Trophoblast cell (in vitro differentiated cells and primary cell): ENCODE measurements around the gene PRKAR1B.

Experiments
- DNase-seq, 2 donors: peaks; one replicate each; pipeline ENCODE4 v3.0.0-alpha.2; 2016
- H2AFZ ChIP-seq: 2 replicates; pipeline ENCODE4 v1.6.1; 2013; ENCODE audit warnings: low read length, moderate library complexity, mild to moderate bottlenecking; ENCODE audit not compliant: insufficient read depth, poor library complexity
- H2AK5ac ChIP-seq: 2 replicates; pipeline ENCODE4 v1.6.1; 2013; ENCODE audit warnings: mild to moderate bottlenecking, low read length
- H2BK120ac ChIP-seq: 2 replicates; pipeline ENCODE4 v1.6.1; 2013; ENCODE audit warnings: low read length, mild to moderate bottlenecking, moderate library complexity; ENCODE audit not compliant: insufficient read depth, poor library complexity
- H2BK12ac ChIP-seq: 2 replicates; pipeline ENCODE4 v1.6.1; 2013; ENCODE audit warnings: mild to moderate bottlenecking, low read length, moderate library complexity
- H2BK5ac ChIP-seq: 2 replicates; pipeline ENCODE4 v1.6.1; 2013; ENCODE audit warnings: low read length, low read depth, moderate library complexity, mild to moderate bottlenecking; ENCODE audit not compliant: poor library complexity
- H3K14ac ChIP-seq: 2 replicates; pipeline ENCODE4 v1.6.1; 2013; ENCODE audit warnings: mild to moderate bottlenecking, low read length
- H3K18ac ChIP-seq: 2 replicates; pipeline ENCODE4 v1.6.1; 2013; ENCODE audit warnings: mild to moderate bottlenecking, low read length
- H3K23ac ChIP-seq: 2 replicates; pipeline ENCODE4 v1.6.1; 2013; ENCODE audit warnings: low read length
- H3K27ac ChIP-seq: 2 replicates; pipeline ENCODE4 v1.5.1; 2013; ENCODE audit warnings: low read depth, mild to moderate bottlenecking, inconsistent platforms, low read length, moderate library complexity
- H3K27me3 ChIP-seq: 2 replicates; pipeline ENCODE4 v1.6.1; 2013; ENCODE audit warnings: inconsistent platforms, mild to moderate bottlenecking, low read length, moderate library complexity; ENCODE audit not compliant: insufficient read depth
- H3K36me3 ChIP-seq, 2 experiments: 1 replicate in 1 of 2; 2 replicates in 1 of 2; pipeline ENCODE4 v1.6.1; 2013; ENCODE audit warnings: low read length in 2 of 2, mild to moderate bottlenecking in 2 of 2, moderate library complexity in 1 of 2; ENCODE audit not compliant: insufficient read depth in 2 of 2, control insufficient read depth in 1 of 2
- H3K4ac ChIP-seq: 2 replicates; pipeline ENCODE4 v1.6.1; 2013; ENCODE audit warnings: low read depth, mild to moderate bottlenecking, low read length, moderate library complexity
- H3K4me1 ChIP-seq, 2 experiments: 1 replicate in 1 of 2; 2 replicates in 1 of 2; pipeline ENCODE4 v1.6.1; 2013; ENCODE audit warnings: low read length in 2 of 2, mild to moderate bottlenecking in 2 of 2, moderate library complexity in 1 of 2; ENCODE audit not compliant: insufficient read depth in 2 of 2, control insufficient read depth in 1 of 2
- H3K4me2 ChIP-seq: 2 replicates; pipeline ENCODE4 v1.6.1; 2013; ENCODE audit warnings: inconsistent platforms, mild to moderate bottlenecking, low read length, moderate library complexity
- H3K4me3 ChIP-seq: 2 replicates; pipeline ENCODE4 v1.5.1; 2013; ENCODE audit warnings: mild to moderate bottlenecking, low read depth, low read length, inconsistent platforms
- H3K79me1 ChIP-seq: one replicate; pipeline ENCODE4 v1.6.1; 2013; ENCODE audit warnings: low read length
- H3K79me2 ChIP-seq: 2 replicates; pipeline ENCODE4 v1.6.1; 2013; ENCODE audit warnings: low read length, mild to moderate bottlenecking; ENCODE audit not compliant: control insufficient read depth, insufficient read depth, poor library complexity
- H3K9ac ChIP-seq: 2 replicates; pipeline ENCODE4 v1.6.1; 2013; ENCODE audit warnings: mild to moderate bottlenecking, low read length
- H3K9me3 ChIP-seq: 2 replicates; pipeline ENCODE4 v1.6.1; 2013; ENCODE audit warnings: low read depth, mild to moderate bottlenecking, control low read depth, inconsistent platforms, low read length; ENCODE audit not compliant: insufficient read depth
- H4K12ac ChIP-seq: 2 replicates; pipeline ENCODE4 v1.6.1; 2013; ENCODE audit warnings: low read depth, mild to moderate bottlenecking, low read length, moderate library complexity
- H4K8ac ChIP-seq: 2 replicates; pipeline ENCODE4 v1.6.1; 2013; ENCODE audit warnings: low read depth, mild to moderate bottlenecking, low read length, moderate library complexity
- H4K91ac ChIP-seq: one replicate; pipeline ENCODE4 v1.6.1; 2013; ENCODE audit warnings: low read depth, mild to moderate bottlenecking, low read length, moderate library complexity
- WGBS: extraction: QIAGEN DNeasy Blood & Tissue Kit; methylation state at CpG from one replicate; pipeline ENCODE4 v1.1.7; 2013; ENCODE audit warnings: missing lambda C conversion rate; ENCODE audit not compliant: insufficient read length, insufficient coverage; ENCODE audit errors: extremely low coverage; 5-methylcytosine and 5-hydroxymethylcytosine counted together

The PRKAR1B gene

DNA sequence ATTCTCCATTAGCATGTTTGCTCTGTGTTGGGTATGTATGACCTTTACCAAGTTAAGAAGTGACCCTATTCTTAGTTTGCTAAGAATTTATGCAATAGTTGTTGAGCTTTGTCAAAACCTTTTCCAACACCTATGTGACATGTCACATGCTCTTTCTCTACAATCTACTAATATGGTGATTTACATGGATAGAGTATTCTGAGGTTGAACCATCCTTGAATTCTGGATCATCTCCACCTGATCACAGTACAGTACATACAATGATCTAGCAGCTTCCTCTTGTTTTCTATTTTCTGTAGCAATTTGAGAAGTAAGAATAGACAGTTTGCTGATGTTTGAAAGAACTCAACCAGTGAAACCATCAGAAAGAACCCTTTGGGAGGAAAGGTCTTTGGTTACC, 106.2 kb downstream of the PRKAR1B start:
- no peaks in the 10 kb centered on the region for H3K36me3 ChIP-seq
- no peak overlapping the region for H4K91ac ChIP-seq
- H3K23ac ChIP-seq, result no peak overlapping the region
- no peak overlapping the region for H2AK5ac ChIP-seq
- no peaks in the 10 kb centered on the region for H3K27me3 ChIP-seq
- H2BK120ac ChIP-seq, result no peak overlapping the region
- H3K79me1 ChIP-seq, result no peaks in the 10 kb centered on the region
- no peak for DNase-seq
- H2BK12ac ChIP-seq, result no peak overlapping the region
- no peak overlapping the region for H3K4ac ChIP-seq
- no peak overlapping the region for H2BK5ac ChIP-seq
- no peak overlapping the region for H3K14ac ChIP-seq
- H3K9me3 ChIP-seq, result peaks cover 15% of the 10 kb centered on the region
- H3K79me2 ChIP-seq, result no peaks in the 10 kb centered on the region
- H4K12ac ChIP-seq, result no peak overlapping the region
- no peak overlapping the region for H3K18ac ChIP-seq
- H3K4me3 ChIP-seq, result no peak overlapping the region
- no peak overlapping the region for H4K8ac ChIP-seq
- no peak overlapping the region for H2AFZ ChIP-seq
- no peak overlapping the region for H3K9ac ChIP-seq
- no peak overlapping the region for H3K4me2 ChIP-seq
- H3K4me1 ChIP-seq, result peaks cover 2 to 6% of the 10 kb centered on the region in 2 experiments
- no peak overlapping the region for H3K27ac ChIP-seq

DNA sequence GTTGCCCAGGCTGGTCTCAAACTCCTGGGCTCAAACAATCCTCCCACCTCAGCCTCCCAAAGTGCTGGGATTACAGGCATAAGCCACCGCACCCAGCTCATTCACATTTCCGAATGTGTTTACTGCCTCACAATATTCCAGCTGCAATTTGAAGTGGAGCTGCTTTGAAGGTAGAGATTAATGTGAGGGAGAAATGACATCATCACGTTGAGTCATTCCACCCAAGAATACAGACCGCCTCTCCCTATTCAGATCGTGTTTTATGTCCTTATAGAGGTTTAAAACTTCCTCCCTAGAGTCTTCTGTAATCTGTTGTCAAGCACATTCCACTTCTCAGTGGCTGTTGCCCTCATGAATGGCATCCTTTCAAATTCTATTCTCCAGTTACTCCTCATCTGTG, 107.0 kb downstream of the PRKAR1B start:
- no peak overlapping the region for H3K18ac ChIP-seq
- H3K79me2 ChIP-seq, result no peaks in the 10 kb centered on the region
- no peaks in the 10 kb centered on the region for H3K27me3 ChIP-seq
- H2BK120ac ChIP-seq, result no peak overlapping the region
- H3K27ac ChIP-seq, result no peak overlapping the region
- no CpG with 5 or more reads among the region's 5 CpGs for whole genome bisulfite sequencing
- H2BK5ac ChIP-seq, result no peak overlapping the region
- no peak overlapping the region for H3K9ac ChIP-seq
- H3K36me3 ChIP-seq, result no peaks in the 10 kb centered on the region
- no peak overlapping the region for H2AFZ ChIP-seq
- H3K9me3 ChIP-seq, result peaks cover 12% of the 10 kb centered on the region
- no peak overlapping the region for H2AK5ac ChIP-seq
- H3K4me3 ChIP-seq, result no peak overlapping the region
- H4K91ac ChIP-seq, result no peak overlapping the region
- H4K8ac ChIP-seq, result no peak overlapping the region
- H3K23ac ChIP-seq, result no peak overlapping the region
- no peak overlapping the region for H3K14ac ChIP-seq
- H4K12ac ChIP-seq, result no peak overlapping the region
- no peak for DNase-seq
- no peak overlapping the region for H2BK12ac ChIP-seq
- H3K4ac ChIP-seq, result no peak overlapping the region
- no peak overlapping the region for H3K4me2 ChIP-seq
- no peaks in the 10 kb centered on the region for H3K79me1 ChIP-seq
- H3K4me1 ChIP-seq, result peaks cover 2 to 6% of the 10 kb centered on the region in 2 experiments

DNA sequence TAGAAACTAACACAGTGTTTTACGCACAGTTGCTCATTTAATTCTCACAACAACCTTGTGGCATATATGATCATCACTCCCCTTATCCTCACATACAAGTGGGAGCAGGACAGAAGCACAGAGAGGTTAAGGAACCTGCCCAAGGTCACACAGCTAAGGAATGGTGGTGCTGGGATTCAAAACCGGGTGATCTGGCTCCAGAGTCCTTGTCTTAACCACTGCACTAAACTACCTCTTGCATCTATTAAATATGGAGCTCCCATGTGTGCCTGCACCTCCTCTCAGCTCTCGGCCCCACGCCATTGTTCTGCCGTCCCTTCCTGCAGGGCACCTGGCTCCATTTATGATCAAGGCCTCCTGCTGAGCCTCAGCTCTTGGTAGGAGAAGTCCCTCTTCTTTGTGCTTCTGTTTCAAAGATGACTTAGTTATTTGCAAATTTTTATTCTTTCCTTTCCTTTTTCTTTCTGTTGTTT, 107.7 kb downstream of the PRKAR1B start:
- Histone ChIP-seq H3K4ac (no peak overlapping the region), H3K9me3 (peaks cover 12% of the 10 kb centered on the region), H4K8ac (no peak overlapping the region), H3K4me2 (no peak overlapping the region), H3K14ac (no peak overlapping the region), H2AFZ (no peak overlapping the region), H3K79me2 (no peaks in the 10 kb centered on the region), H4K12ac (no peak overlapping the region), H2AK5ac (no peak overlapping the region), H3K4me3 (no peak overlapping the region), H2BK120ac (no peak overlapping the region), H3K23ac (no peak overlapping the region), H3K27ac (no peak overlapping the region), H2BK12ac (no peak overlapping the region), H4K91ac (no peak overlapping the region), H2BK5ac (no peak overlapping the region), H3K18ac (no peak overlapping the region), H3K9ac (no peak overlapping the region), H3K27me3 (no peaks in the 10 kb centered on the region), H3K4me1 (peaks cover 2 to 6% of the 10 kb centered on the region in 2 experiments), H3K79me1 (no peaks in the 10 kb centered on the region), H3K36me3 (no peaks in the 10 kb centered on the region)
- WGBS, result no CpG with 5 or more reads among the region's 5 CpGs
- DNase-seq, result no peak

DNA sequence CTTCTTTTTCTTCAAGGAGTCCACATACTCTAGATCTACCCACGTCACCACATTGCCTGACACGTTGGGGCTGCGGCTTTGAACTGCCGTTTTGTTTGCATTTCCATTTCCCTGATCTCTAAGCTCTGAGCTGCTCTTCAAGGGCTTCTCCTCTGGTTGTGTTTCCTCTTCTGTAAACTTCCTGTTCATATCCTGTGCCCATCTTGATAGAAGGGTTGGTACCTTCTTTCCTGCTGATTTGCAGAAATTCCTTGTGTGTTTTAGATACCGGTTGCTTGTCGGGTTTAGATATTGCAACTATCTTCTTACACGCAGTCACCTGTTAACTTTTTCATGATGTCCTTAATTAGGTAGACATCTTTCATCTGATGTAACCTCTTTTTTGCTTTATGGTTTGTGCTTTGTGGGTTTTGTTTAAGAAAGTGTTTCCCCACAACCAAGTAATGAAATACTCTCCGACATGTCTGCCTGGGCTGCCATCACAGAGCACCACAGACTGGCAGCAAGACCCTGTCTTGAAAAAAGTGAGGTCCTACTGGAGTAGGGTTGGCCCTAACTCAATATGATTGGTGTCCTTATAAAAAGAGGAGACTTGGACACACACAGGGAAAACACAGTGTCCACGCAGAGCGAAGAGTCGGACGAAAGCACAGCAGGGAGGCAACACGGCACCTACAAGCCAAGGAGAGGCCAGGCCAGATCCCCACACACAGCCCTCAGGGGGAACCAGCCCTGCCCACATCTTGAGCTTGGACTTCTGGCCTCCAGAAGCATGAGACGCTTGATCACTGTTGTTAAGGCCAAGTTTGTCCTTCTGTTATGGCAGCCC, 108.3 kb downstream of the PRKAR1B start:
- no peak overlapping the region for H4K91ac ChIP-seq
- peaks cover 9% of the 10 kb centered on the region for H3K9me3 ChIP-seq
- no peak overlapping the region for H3K18ac ChIP-seq
- no peak overlapping the region for H2BK120ac ChIP-seq
- no peak overlapping the region for H2AK5ac ChIP-seq
- H3K79me1 ChIP-seq, result no peaks in the 10 kb centered on the region
- no peak overlapping the region for H3K4me2 ChIP-seq
- peaks cover 2 to 6% of the 10 kb centered on the region in 2 experiments for H3K4me1 ChIP-seq
- DNase-seq, result peak in 1 of 2 donors; percentile 5
- H3K79me2 ChIP-seq, result peaks cover 1% of the 10 kb centered on the region
- no peak overlapping the region for H4K12ac ChIP-seq
- H4K8ac ChIP-seq, result no peak overlapping the region
- whole genome bisulfite sequencing, result no CpG with 5 or more reads among the region's 14 CpGs
- H3K14ac ChIP-seq, result no peak overlapping the region
- H2BK5ac ChIP-seq, result no peak overlapping the region
- no peak overlapping the region for H2BK12ac ChIP-seq
- H3K36me3 ChIP-seq, result no peaks in the 10 kb centered on the region
- H3K4me3 ChIP-seq, result no peak overlapping the region
- H3K4ac ChIP-seq, result no peak overlapping the region
- no peak overlapping the region for H3K23ac ChIP-seq
- H3K27ac ChIP-seq, result no peak overlapping the region
- no peak overlapping the region for H2AFZ ChIP-seq
- H3K9ac ChIP-seq, result no peak overlapping the region
- no peaks in the 10 kb centered on the region for H3K27me3 ChIP-seq
